H1 (cell line): ENCODE results near the gene CACFD1. TPM values are rescaled to one million over a fixed set of nuclear protein-coding genes. Genes with fewer than 3 reads are reported as not detected.

Experiments used
- CTCF ChIA-PET: fragments of 300-600 bp; sonication (Branson Sonifier 250); formaldehyde crosslinking; loops from one replicate; lab custom pipeline; 2021; ENCODE audit not compliant: partially characterized antibody; lab: Charles Lee
- POLR2A ChIA-PET: fragments of 300-600 bp; sonication (Branson Sonifier 250); formaldehyde crosslinking; loops from one replicate; lab custom pipeline; 2021; ENCODE audit warnings: inconsistent platforms; ENCODE audit not compliant: partially characterized antibody; lab: Charles Lee
- DNase-seq, 2 experiments: peaks; one replicate each; pipeline versions ENCODE4 v3.0.0 to v3.0.0-alpha.2; 2010 to 2022; ENCODE audit warnings: low spot score in 2 of 2, low read depth in 1 of 2, mixed read lengths in 1 of 2
- FAIRE-seq: peaks from 2 replicates; lab custom pipeline; 2011; peaks lifted over from hg19 to GRCh38; lab: Jason Lieb, UNC
- H2AFZ ChIP-seq: 2 replicates; pipeline ENCODE4 v1.8.1; 2012; ENCODE audit warnings: low read length, inconsistent platforms
- H2AK5ac ChIP-seq: 2 replicates; pipeline ENCODE4 v1.6.1; 2013; ENCODE audit warnings: low read depth, low read length
- H2BK120ac ChIP-seq: replicated peaks from 2 replicates; pipeline ENCODE3; 2013; ENCODE audit warnings: low read depth, low read length, inconsistent platforms
- H2BK12ac ChIP-seq: 2 replicates; pipeline ENCODE4 v1.6.1; 2013; ENCODE audit warnings: low read depth, low read length
- H2BK15ac ChIP-seq: 2 replicates; pipeline ENCODE4 v1.6.1; 2013; ENCODE audit warnings: low read length
- H2BK20ac ChIP-seq: 2 replicates; pipeline ENCODE4 v1.6.1; 2013; ENCODE audit warnings: low read length
- H2BK5ac ChIP-seq: 2 replicates; pipeline ENCODE4 v1.6.1; 2013; ENCODE audit warnings: low read depth, low read length
- H3K14ac ChIP-seq: 2 replicates; pipeline ENCODE4 v1.6.1; 2013; ENCODE audit warnings: inconsistent platforms; ENCODE audit not compliant: insufficient read length
- H3K18ac ChIP-seq: 2 replicates; pipeline ENCODE4 v1.6.1; 2013; ENCODE audit warnings: low read length; ENCODE audit errors: extremely low read depth
- H3K23ac ChIP-seq: 2 replicates; pipeline ENCODE4 v1.6.1; 2013; ENCODE audit warnings: inconsistent platforms; ENCODE audit not compliant: insufficient read length
- H3K23me2 ChIP-seq: 2 replicates; pipeline ENCODE4 v1.6.1; 2013; ENCODE audit warnings: low read depth, low read length
- H3K27ac ChIP-seq: 2 replicates; pipeline ENCODE4 v1.6.1; 2011; ENCODE audit warnings: low read depth, low read length, inconsistent platforms
- H3K27me3 ChIP-seq, 4 experiments: replicated peaks in 1 of 4; 1 replicate in 1 of 4; 2 replicates in 3 of 4; pipeline versions ENCODE4 v1.6.1 to v1.8.1; 2011 to 2013; ENCODE audit warnings: low read length in 3 of 4, mild to moderate bottlenecking in 3 of 4, inconsistent platforms in 2 of 4, mixed read lengths in 2 of 4, moderate library complexity in 1 of 4; ENCODE audit not compliant: control insufficient read depth in 3 of 4, insufficient read depth in 3 of 4; ENCODE audit errors: extremely low read depth in 1 of 4
- H3K36me3 ChIP-seq, 4 experiments: 2 replicates each; pipeline versions ENCODE4 v1.6.1 to v1.8.1; 2011 to 2013; ENCODE audit warnings: mild to moderate bottlenecking in 4 of 4, low read length in 3 of 4, moderate library complexity in 2 of 4, control low read depth in 1 of 4, inconsistent platforms in 1 of 4; ENCODE audit not compliant: insufficient read depth in 4 of 4, control insufficient read depth in 2 of 4
- H3K4ac ChIP-seq: replicated peaks from 2 replicates; pipeline ENCODE3; 2013; ENCODE audit warnings: low read length, low read depth, mixed read lengths, inconsistent platforms; ENCODE audit not compliant: insufficient read length
- H3K4me1 ChIP-seq, 4 experiments: replicated peaks in 1 of 4; 1 replicate in 1 of 4; 2 replicates in 3 of 4; pipeline versions ENCODE4 v1.6.1 to v1.8.1; 2011 to 2013; ENCODE audit warnings: low read length in 3 of 4, inconsistent platforms in 2 of 4, mixed read lengths in 1 of 4; ENCODE audit not compliant: insufficient read depth in 4 of 4, control insufficient read depth in 3 of 4
- H3K4me2 ChIP-seq, 2 experiments: 2 replicates each; pipeline versions ENCODE4 v1.6.1 to v1.8.1; 2011 to 2013; ENCODE audit warnings: low read depth in 2 of 2, low read length in 2 of 2, control low read depth in 1 of 2, inconsistent platforms in 1 of 2, mild to moderate bottlenecking in 1 of 2; ENCODE audit not compliant: insufficient read depth in 1 of 2
- H3K4me3 ChIP-seq, 4 experiments: fragments of 200-600, 300-600 bp in 1 of 4; sonication (generic), shearing (Covaris generic), sonication (Bioruptor Twin) in 1 of 4; 2 replicates each; pipeline versions ENCODE4 v1.5.1 to v1.8.1; 2011 to 2016; ENCODE audit warnings: low read length in 4 of 4, low read depth in 3 of 4, control low read depth in 2 of 4, inconsistent platforms in 2 of 4, mild to moderate bottlenecking in 2 of 4, mixed read lengths in 1 of 4, moderate library complexity in 1 of 4; ENCODE audit not compliant: insufficient read depth in 2 of 4; ENCODE audit errors: extremely low read depth in 1 of 4
- H3K56ac ChIP-seq: replicated peaks from 2 replicates; pipeline ENCODE3; 2013; ENCODE audit warnings: low read depth, mild to moderate bottlenecking, mixed read lengths, low read length, inconsistent platforms; ENCODE audit not compliant: insufficient read length
- H3K79me1 ChIP-seq: 2 replicates; pipeline ENCODE4 v1.6.1; 2013; ENCODE audit warnings: low read depth, low read length, control low read depth
- H3K79me2 ChIP-seq, 2 experiments: 2 replicates each; pipeline versions ENCODE4 v1.6.1 to v1.8.1; 2012 to 2013; ENCODE audit warnings: low read length in 2 of 2, mild to moderate bottlenecking in 2 of 2, inconsistent platforms in 1 of 2; ENCODE audit not compliant: insufficient read depth in 2 of 2, control insufficient read depth in 1 of 2
- H3K9ac ChIP-seq, 4 experiments: replicated peaks in 1 of 4; 1 replicate in 1 of 4; 2 replicates in 3 of 4; pipeline versions ENCODE4 v1.6.1 to v1.8.1; 2011 to 2013; ENCODE audit warnings: low read depth in 3 of 4, low read length in 3 of 4, control low read depth in 2 of 4, mild to moderate bottlenecking in 2 of 4, moderate library complexity in 2 of 4, inconsistent platforms in 1 of 4; ENCODE audit errors: extremely low read depth in 1 of 4
- H3K9me3 ChIP-seq, 2 experiments: 2 replicates each; pipeline versions ENCODE4 v1.6.1 to v1.8.1; 2012 to 2013; ENCODE audit warnings: mild to moderate bottlenecking in 2 of 2, moderate library complexity in 2 of 2, control low read depth in 1 of 2, inconsistent platforms in 1 of 2, low read depth in 1 of 2, low read length in 1 of 2, mixed read lengths in 1 of 2; ENCODE audit not compliant: insufficient read depth in 2 of 2
- H4K20me1 ChIP-seq, 2 experiments: replicated peaks in 1 of 2; 2 replicates each; pipeline versions ENCODE3 to v1.8.1; 2011 to 2013; ENCODE audit warnings: inconsistent platforms in 2 of 2, low read length in 2 of 2, mild to moderate bottlenecking in 1 of 2; ENCODE audit not compliant: insufficient read depth in 2 of 2, control insufficient read depth in 1 of 2
- H4K5ac ChIP-seq: 2 replicates; pipeline ENCODE4 v1.6.1; 2013; ENCODE audit warnings: low read length, low read depth, mixed read lengths, inconsistent platforms; ENCODE audit not compliant: insufficient read length
- H4K8ac ChIP-seq: 2 replicates; pipeline ENCODE4 v1.8.0; 2013; ENCODE audit warnings: mild to moderate bottlenecking, moderate library complexity, low read length, inconsistent platforms; ENCODE audit not compliant: insufficient read depth; ENCODE audit errors: extremely low read depth
- H4K91ac ChIP-seq: replicated peaks from 2 replicates; pipeline ENCODE3; 2013; ENCODE audit warnings: low read length, mixed read lengths, inconsistent platforms; ENCODE audit not compliant: insufficient read length
- E2F6 ChIP-seq: IDR thresholded peaks from 2 replicates; pipeline ENCODE4 v1.6.1; 2012; ENCODE audit warnings: inconsistent platforms
- RAD21 ChIP-seq, 2 experiments: IDR thresholded peaks in 1 of 2; conservative IDR thresholded peaks in 1 of 2; 2 replicates each; pipeline ENCODE4 v1.6.1; 2011; ENCODE audit warnings: low read depth in 2 of 2, low read length in 2 of 2, improper control_type of control experiment in 1 of 2, inconsistent platforms in 1 of 2, mild to moderate bottlenecking in 1 of 2, moderate library complexity in 1 of 2
- RXRA ChIP-seq: IDR thresholded peaks from 2 replicates; pipeline ENCODE4 v1.6.1; 2011; ENCODE audit warnings: low read depth, mild to moderate bottlenecking, low read length, moderate library complexity; ENCODE audit not compliant: insufficient read depth
- WGBS, 2 experiments: shearing (Covaris generic) in 1 of 2; methylation state at CpG; one replicate each; pipeline versions ENCODE4 v1.1.6 to v1.1.7; 2013 to 2015; ENCODE audit warnings: low lambda C conversion rate in 2 of 2, mixed read lengths in 2 of 2, inconsistent platforms in 1 of 2, low coverage in 1 of 2, missing lambda C conversion rate in 1 of 2; ENCODE audit not compliant: insufficient replicate concordance in 2 of 2, insufficient coverage in 1 of 2, insufficient read length in 1 of 2; ENCODE audit errors: extremely low coverage in 1 of 2, missing lambda C conversion rate in 1 of 2; 5-methylcytosine and 5-hydroxymethylcytosine counted together
- polyA plus RNA-seq, 7 experiments: library from polyadenylated mRNA; depleted of rRNA in 3 of 7; stranded (reverse) in 5 of 7; unstranded in 2 of 7; fragments of >200 nt in 5 of 7; fragments of 200-250 nt in 2 of 7; gene quantifications; 1 replicate in 5 of 7; 2 replicates in 1 of 7; 4 replicates in 1 of 7; pipeline versions ENCODE4 v1.2.1 to v1.2.3, GENCODE V29; 2011 to 2013; ENCODE audit warnings: missing spikeins in 2 of 7, mixed read lengths in 2 of 7
- total RNA-seq: library from RNA; stranded (reverse); fragmentation: NEBNext Ultra II Directional; extraction: Animal tissue kit (Norgen Biotek cat#: 25700); gene quantifications from 2 replicates; pipeline ENCODE4 v1.2.1, GENCODE V29; 2021

CACFD1 gene
- total and polyA plus RNA-seq, 2 of the 8 experiments (the other 6 are each of a cell fraction or from before 2014, with no cell fraction given) = 13.4 to 15.5 TPM

GRCh38 chr9:133505186-133505830, 45.5 kb downstream of the CACFD1 start:
- POLR2A ChIA-PET = no interaction called here
- H3K4me2 ChIP-seq = no peak overlapping the region
- no peak overlapping the region for H3K4me3 ChIP-seq

More at GRCh38 chr9:133505186-133505830, 45.5 kb downstream of the CACFD1 start:
- H3K4me1 ChIP-seq = peaks cover 0 to 14% (median 12%) of the 10 kb centered on the region in 4 experiments; a peak in 6 of 7 replicates
- H2AK5ac ChIP-seq = no peak overlapping the region
- no peak overlapping the region for H2BK5ac ChIP-seq
- peaks cover 2 to 11% of the 10 kb centered on the region in 2 experiments; a peak in 2 of 4 replicates for H3K9me3 ChIP-seq
- FAIRE-seq = no peak
- H4K5ac ChIP-seq = no peak overlapping the region
- no peak overlapping the region for H4K8ac ChIP-seq
- no peak overlapping the region for H3K27ac ChIP-seq
- H3K23ac ChIP-seq = no peak overlapping the region
- peaks cover 0 to 2% (median 0%) of the 10 kb centered on the region in 4 experiments; a peak in 1 of 7 replicates for H3K27me3 ChIP-seq
- no peak overlapping the region for H3K14ac ChIP-seq
- no peak overlapping the region for H3K18ac ChIP-seq
- H2BK120ac ChIP-seq = no peak overlapping the region
- H3K79me2 ChIP-seq = no peaks in the 10 kb centered on the region
- no peaks in the 10 kb centered on the region for H3K36me3 ChIP-seq
- no peak overlapping the region for H3K9ac ChIP-seq
- no peak overlapping the region for H3K4ac ChIP-seq
- H4K91ac ChIP-seq = no peak overlapping the region
- H2BK20ac ChIP-seq = no peak overlapping the region
- no peaks in the 10 kb centered on the region for H3K79me1 ChIP-seq
- H4K20me1 ChIP-seq = no peaks in the 10 kb centered on the region
- TF ChIP-seq RXRA (no peak), RAD21 (IDR thresholded peaks at IDR 0.05 in 1 of 2, conservative IDR thresholded peaks at IDR 0.05 in 1 of 2; ENCODE audit: low read depth in 2 of 2, low read length in 2 of 2) (0 out of 4 replicates have a peak, but pooled peaks of 1 of the 2 experiments have one; percentile 1), E2F6 (no peak)
- TF ChIP-seq, all 59 proteins: peak for 1
- H3K23me2 ChIP-seq = peaks cover 4% of the 10 kb centered on the region; the same call in 1 of the 2 replicates
- H2AFZ ChIP-seq = no peak overlapping the region
- CTCF ChIA-PET = interaction anchor here (1.1 to 3.0 kb wide), 5 partner anchors 10 to 110 kb away, joined by 3 to 13 read pairs (median 4); partner anchors contain the start of gene MYMK
- H3K56ac ChIP-seq = no peak overlapping the region
- DNase-seq = no peak
- WGBS, 2 experiments = 94% methylated on average over 13 of the region's 13 CpGs; no CpG with 5 or more reads in 1 of the 2 experiments
- H2BK15ac ChIP-seq = no peak overlapping the region
- H2BK12ac ChIP-seq = no peak overlapping the region
